ENCODE results near the gene SPEM2. TPM values are rescaled to one million over a fixed set of nuclear protein-coding genes. Genes with fewer than 3 reads are reported as not detected.
A peak's percentile ranks its signal among the peaks of the same experiment; 100 is the strongest.

SPEM2 gene
- total and polyA plus RNA-seq, 2 of the 8 experiments (the other 6 are each of a cell fraction or from before 2014, with no cell fraction given), result 0.03 TPM; not detected in 1

DNA sequence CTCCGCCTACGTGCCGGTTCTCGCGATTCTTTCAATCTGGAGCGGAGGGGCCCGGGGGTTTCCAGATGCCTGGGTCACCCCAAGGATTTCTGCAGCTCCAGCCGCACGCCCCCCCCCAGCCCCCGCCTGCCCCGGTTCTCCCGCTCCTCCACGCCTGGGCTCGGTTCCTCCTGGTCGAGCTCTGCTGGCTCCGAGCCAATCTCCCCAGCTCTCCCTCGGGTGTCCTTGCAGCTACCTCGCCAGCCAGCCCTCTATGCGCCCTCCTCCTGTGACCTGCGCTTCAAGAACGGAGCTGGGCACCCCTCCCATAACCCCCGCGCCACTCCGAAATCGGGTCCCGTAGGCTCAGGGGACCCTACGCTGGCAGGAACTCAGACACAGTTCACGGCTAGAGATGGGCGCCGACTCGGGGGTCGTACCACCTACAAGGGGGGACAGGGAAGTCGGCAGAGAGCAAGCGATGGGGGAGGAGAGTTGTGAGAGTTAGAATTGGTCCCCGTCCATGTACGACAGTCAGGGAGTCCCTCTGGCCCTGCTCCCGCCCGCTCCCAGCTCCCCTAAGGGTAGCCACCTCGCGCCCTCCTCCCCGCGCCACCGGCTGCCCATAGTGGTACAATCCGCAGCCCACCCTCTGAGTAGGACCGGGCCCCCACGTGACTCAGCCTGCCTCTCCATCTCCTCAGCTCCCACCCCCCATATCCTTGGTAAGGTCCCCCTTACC, 14.9 kb downstream of the SPEM2 start (continued):
- TF ChIP-seq CHD1 (IDR thresholded peaks at IDR 0.05; ENCODE audit: low read depth, low read length), result peak; percentile 93
- TF ChIP-seq EGR1 (IDR thresholded peaks at IDR 0.05; ENCODE audit: borderline replicate concordance, low read depth, low read length), result 0 out of 2 replicates have a peak, but pooled peaks have one; percentile 25
- no peak for TF ChIP-seq POU5F1 (IDR thresholded peaks at IDR 0.05; ENCODE audit: low read depth, low read length)
- no peak for TF ChIP-seq SAP30 (IDR thresholded peaks at IDR 0.05; ENCODE audit: insufficient read depth, insufficient replicate concordance, low read length)
- TF ChIP-seq USF2 (IDR thresholded peaks at IDR 0.05; ENCODE audit: low read length), result peak; percentile 87
- peak; percentile 34; the same call in 1 of the 2 replicates for TF ChIP-seq TAF1 (IDR thresholded peaks at IDR 0.05; ENCODE audit: low read depth, low read length)
- no peak for TF ChIP-seq YY1 (IDR thresholded peaks at IDR 0.05; ENCODE audit: low read depth, low read length)
- TF ChIP-seq SIN3A (conservative IDR thresholded peaks at IDR 0.05 in 1 of 2, IDR thresholded peaks at IDR 0.05 in 1 of 2; ENCODE audit: low read depth in 1 of 2, low read length in 2 of 2), result 0 out of 4 replicates have a peak, but pooled peaks of 1 of the 2 experiments have one; percentile 33
- TF ChIP-seq SP4 (IDR thresholded peaks at IDR 0.05; ENCODE audit: low read length), result no peak
- TF ChIP-seq KDM5A (IDR thresholded peaks at IDR 0.05; ENCODE audit: low read length), result no peak
- no peak for TF ChIP-seq TAF7 (optimal IDR thresholded peaks at IDR 0.05; ENCODE audit: borderline replicate concordance, low read depth, low read length)
- TF ChIP-seq EZH2 (IDR thresholded peaks at IDR 0.05; ENCODE audit: low read depth, low read length, severe bottlenecking), result no peak
- TF ChIP-seq SRF (IDR thresholded peaks at IDR 0.05; ENCODE audit: low read depth, low read length), result no peak
- no peak for TF ChIP-seq RFX5 (IDR thresholded peaks at IDR 0.05; ENCODE audit: borderline replicate concordance, low read depth, low read length)
- TF ChIP-seq GTF2F1 (IDR thresholded peaks at IDR 0.05; ENCODE audit: borderline replicate concordance, low read depth, low read length), result no peak
- no peak for TF ChIP-seq JUN (IDR thresholded peaks at IDR 0.05; ENCODE audit: low read depth, low read length)
- no peak for TF ChIP-seq POLR2AphosphoS5 (IDR thresholded peaks at IDR 0.05; ENCODE audit: low read depth, low read length)
- TF ChIP-seq NANOG (IDR thresholded peaks at IDR 0.05; ENCODE audit: insufficient read depth, low read depth, low read length, poor library complexity, severe bottlenecking), result no peak

All from H1 (cell line).